ENCODE measurements around the gene CKMT2.
"Not testable (repeated sequence)": the region's sequence is repeated elsewhere in the genome, so short reads cannot be mapped to it uniquely, and the experiment has no call there.

GRCh38 chr5:81262796-81263195 is 29.7 kb downstream of the CKMT2 start:
- TF ChIP-seq CTCF, POLR2A (IDR thresholded peaks at IDR 0.05): not testable (repeated sequence)
